ENCODE results near the gene ZNF497. TPM values are rescaled to one million over a fixed set of nuclear protein-coding genes. Genes with fewer than 3 reads are reported as not detected.

Gene ZNF497
- total and polyA plus RNA-seq, 2 of the 13 experiments (the other 11 are each of a cell fraction or from before 2014, with no cell fraction given), result 1.5 to 1.9 TPM

- no peak for TF ChIP-seq ZNF570 (CRISPR knock-in tag; IDR thresholded peaks at IDR 0.05; ENCODE audit: borderline replicate concordance)
- TF ChIP-seq TBX2 (CRISPR knock-in tag; IDR thresholded peaks at IDR 0.05; ENCODE audit: borderline replicate concordance), result peak; percentile 63; the same call in 1 of the 2 replicates
- peak; percentile 26 for TF ChIP-seq U2AF1 (optimal IDR thresholded peaks at IDR 0.05; ENCODE audit: low read depth, low read length)
- no peak for TF ChIP-seq ZMYM4 (CRISPR knock-in tag; IDR thresholded peaks at IDR 0.05)
- TF ChIP-seq GFI1 (CRISPR knock-in tag; IDR thresholded peaks at IDR 0.05; ENCODE audit: borderline replicate concordance), result peak; percentile 17; the same call in 1 of the 2 replicates
- peak; percentile 77 for TF ChIP-seq ERF (CRISPR knock-in tag; IDR thresholded peaks at IDR 0.05)
- no peak for TF ChIP-seq HES4 (CRISPR knock-in tag; IDR thresholded peaks at IDR 0.05; ENCODE audit: borderline replicate concordance)
- TF ChIP-seq BCL3 (CRISPR knock-in tag; IDR thresholded peaks at IDR 0.05), result no peak; the same call in none of the 2 replicates
- peak; percentile 54 for TF ChIP-seq CTCF (CRISPR knock-in tag; IDR thresholded peaks at IDR 0.05)
- TF ChIP-seq FOXM1 (CRISPR knock-in tag; IDR thresholded peaks at IDR 0.05), result no peak
- no peak for TF ChIP-seq ATF1 (CRISPR knock-in tag; IDR thresholded peaks at IDR 0.05)
- 0 out of 2 replicates have a peak, but pooled peaks have one; percentile 46 for TF ChIP-seq ZFAT (CRISPR knock-in tag; conservative IDR thresholded peaks at IDR 0.05)
- TF ChIP-seq ZNF101 (CRISPR knock-in tag; IDR thresholded peaks at IDR 0.05; ENCODE audit: borderline replicate concordance, low read depth), result no peak
- peak; percentile 17; the same call in 1 of the 2 replicates for TF ChIP-seq ZNF556 (CRISPR knock-in tag; IDR thresholded peaks at IDR 0.05; ENCODE audit: borderline replicate concordance)
- no peak for TF ChIP-seq ZMYM3 (CRISPR knock-in tag; IDR thresholded peaks at IDR 0.05)
- TF ChIP-seq LCORL (IDR thresholded peaks at IDR 0.05), result no peak
- peak; percentile 6; the same call in 1 of the 2 replicates for TF ChIP-seq LCORL (CRISPR knock-in tag; IDR thresholded peaks at IDR 0.05)
- no peak for TF ChIP-seq SMARCE1 (IDR thresholded peaks at IDR 0.05; ENCODE audit: borderline replicate concordance)
- TF ChIP-seq NR3C1 (CRISPR knock-in tag; IDR thresholded peaks at IDR 0.05), result no peak
- TF ChIP-seq KDM5A (IDR thresholded peaks at IDR 0.05; ENCODE audit: borderline replicate concordance, low read length), result peak; percentile 86
- peak; percentile 53; the same call in 1 of the 2 replicates for TF ChIP-seq ZSCAN12 (CRISPR knock-in tag; IDR thresholded peaks at IDR 0.05)
- TF ChIP-seq SNAPC2 (CRISPR knock-in tag; IDR thresholded peaks at IDR 0.05), result no peak; the same call in 1 of the 2 replicates
These were observed at the start of gene ZNF497 (continued) for GRCh38 chr19:58362272-58362994.
